BLaER1 treated with 17β-estradiol and CSF1 and Interleukin-3, amounts not matched to agents 10 nM and 100 nM (cell line): ENCODE data around the gene RPAP3.
"Not testable (repeated sequence)": the region's sequence is repeated elsewhere in the genome, so short reads cannot be mapped to it uniquely, and the experiment has no call there.

ENCODE experiments used
- H3K27ac ChIP-seq, 11 experiments: shearing (Covaris generic); formaldehyde crosslinking; 2 replicates each; pipeline ENCODE4 v1.8.1; 2022
- H3K27me3 ChIP-seq, 11 experiments: shearing (Covaris generic); formaldehyde crosslinking; 2 replicates each; pipeline ENCODE4 v1.8.1; 2022
- H3K36me3 ChIP-seq, 11 experiments: shearing (Covaris generic); formaldehyde crosslinking; 2 replicates each; pipeline ENCODE4 v1.8.1; 2022
- H3K4me1 ChIP-seq, 10 experiments: shearing (Covaris generic); formaldehyde crosslinking; 2 replicates each; pipeline ENCODE4 v1.8.1; 2022
- H3K4me2 ChIP-seq, 11 experiments: shearing (Covaris generic); formaldehyde crosslinking; 2 replicates each; pipeline ENCODE4 v1.8.1; 2022
- H3K4me3 ChIP-seq, 10 experiments: shearing (Covaris generic); formaldehyde crosslinking; 2 replicates each; pipeline ENCODE4 v1.8.1; 2022
- H3K9ac ChIP-seq, 11 experiments: shearing (Covaris generic); formaldehyde crosslinking; 2 replicates each; pipeline ENCODE4 v1.8.1; 2022
- H3K9me3 ChIP-seq, 11 experiments: shearing (Covaris generic); formaldehyde crosslinking; replicated peaks in 1 of 11; 2 replicates each; pipeline ENCODE4 v1.8.1; 2022
- H4K20me1 ChIP-seq, 11 experiments: shearing (Covaris generic); formaldehyde crosslinking; 2 replicates each; pipeline ENCODE4 v1.8.1; 2022
- Cebpa-rat ChIP-seq, 11 experiments: shearing (Covaris generic); IDR thresholded peaks; 2 replicates each; pipeline ENCODE4 v1.8.1; 2022

Gene RPAP3

GRCh38 chr12:47636908-47637780 is 68.7 kb downstream of the RPAP3 start:
- Histone ChIP-seq H3K9me3 (peaks cover 62 to 78% (median 73%) of the 10 kb centered on the region in 11 experiments), H3K27me3 (no peaks in the 10 kb centered on the region), H3K4me3 (no peak overlapping the region), H3K9ac (no peak overlapping the region), H3K4me2 (no peak overlapping the region), H3K27ac (no peak overlapping the region), H3K4me1 (no peaks in the 10 kb centered on the region), H3K36me3 (peaks cover 22 to 64% (median 41%) of the 10 kb centered on the region in 11 experiments; a peak in 19 of 22 replicates), H4K20me1 (no peaks in the 10 kb centered on the region)
- no peak for TF ChIP-seq Cebpa-rat (IDR thresholded peaks at IDR 0.05)

DNA sequence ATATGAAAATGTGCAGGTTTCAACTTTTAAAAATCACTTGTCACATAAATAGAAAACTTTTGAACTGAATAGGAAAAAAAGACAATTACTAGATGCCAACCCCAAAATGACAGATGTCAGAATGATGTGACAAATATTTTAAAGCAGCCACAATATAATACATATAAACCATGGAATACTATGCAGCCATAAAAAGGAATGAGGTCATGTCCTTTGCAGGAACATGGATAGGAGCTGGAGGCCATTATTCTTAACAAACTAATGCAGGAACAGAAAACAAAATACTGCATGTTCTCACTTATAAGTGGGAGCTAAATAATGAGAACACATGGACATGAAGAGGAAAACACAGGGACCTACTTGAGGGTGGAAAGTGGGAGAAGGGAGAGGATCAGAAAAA is 70.1 kb downstream of the RPAP3 start:
- not testable (repeated sequence) for H3K9ac ChIP-seq, H3K4me3 ChIP-seq, H3K27ac ChIP-seq, H4K20me1 ChIP-seq, H3K27me3 ChIP-seq, H3K4me1 ChIP-seq, H3K4me2 ChIP-seq
- H3K9me3 ChIP-seq, result peaks cover 57 to 74% (median 64%) of the 10 kb centered on the region in 11 experiments
- H3K36me3 ChIP-seq, result peaks cover 22 to 68% (median 43%) of the 10 kb centered on the region in 11 experiments; a peak in 19 of 22 replicates

DNA sequence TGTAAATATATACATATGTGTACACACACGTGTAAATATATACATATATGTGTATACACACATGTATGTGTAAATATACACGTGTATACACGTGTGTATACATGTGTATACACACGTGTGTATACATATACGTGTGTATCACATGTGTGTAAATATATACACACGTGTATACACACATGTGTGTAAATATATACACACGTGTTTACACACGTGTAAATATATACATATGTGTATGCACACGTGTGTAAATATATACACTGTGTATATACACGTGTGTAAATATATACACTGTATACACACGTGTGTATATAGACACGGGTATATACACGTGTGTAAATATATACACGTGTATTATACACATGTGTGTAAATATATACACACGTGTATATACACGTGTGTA is 71.7 kb downstream of the RPAP3 start:
- Histone ChIP-seq H3K9me3 (peaks cover 44 to 68% (median 49%) of the 10 kb centered on the region in 11 experiments), H3K9ac (no peak overlapping the region), H3K4me2 (no peak overlapping the region), H3K27ac (no peak overlapping the region), H4K20me1 (no peaks in the 10 kb centered on the region), H3K27me3 (no peaks in the 10 kb centered on the region), H3K4me3 (no peak overlapping the region), H3K4me1 (no peaks in the 10 kb centered on the region), H3K36me3 (peaks cover 20 to 64% (median 37%) of the 10 kb centered on the region in 11 experiments; a peak in 19 of 22 replicates)
- TF ChIP-seq Cebpa-rat (IDR thresholded peaks at IDR 0.05), result no peak

DNA sequence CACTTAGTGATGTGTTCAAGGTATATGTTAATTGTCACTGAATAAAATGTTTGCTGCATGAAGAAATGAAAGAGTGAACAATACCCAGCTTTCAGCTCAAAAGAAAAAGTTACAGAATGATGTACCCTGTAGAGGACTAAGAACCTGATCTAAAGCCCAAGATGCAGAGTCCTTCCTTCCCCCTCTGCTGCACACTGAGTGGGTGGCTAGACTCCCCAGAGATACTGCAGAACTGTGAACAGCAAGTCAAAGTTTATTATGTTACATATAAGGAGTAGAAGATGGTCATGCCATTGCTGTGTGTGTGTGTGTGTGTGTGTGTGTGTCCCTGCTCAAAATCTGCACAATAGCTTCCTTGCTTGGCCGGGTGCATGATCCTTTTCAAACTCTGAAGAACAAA is 83.9 kb downstream of the RPAP3 start:
- Histone ChIP-seq H3K9ac (no peak overlapping the region), H3K36me3 (peaks cover 11 to 41% (median 22%) of the 10 kb centered on the region in 11 experiments; a peak in 17 of 22 replicates), H4K20me1 (no peaks in the 10 kb centered on the region), H3K27ac (no peak overlapping the region), H3K27me3 (no peaks in the 10 kb centered on the region), H3K4me3 (no peak overlapping the region), H3K9me3 (peaks cover 4 to 39% (median 23%) of the 10 kb centered on the region in 11 experiments; a peak in 19 of 22 replicates), H3K4me1 (peaks cover 7 to 38% (median 10%) of the 10 kb centered on the region in 10 experiments; a peak in 19 of 20 replicates), H3K4me2 (peak overlapping the region; percentile 2 to 67 (median 27); a peak in 14 of 22 replicates)
- no peak for TF ChIP-seq Cebpa-rat (IDR thresholded peaks at IDR 0.05)

DNA sequence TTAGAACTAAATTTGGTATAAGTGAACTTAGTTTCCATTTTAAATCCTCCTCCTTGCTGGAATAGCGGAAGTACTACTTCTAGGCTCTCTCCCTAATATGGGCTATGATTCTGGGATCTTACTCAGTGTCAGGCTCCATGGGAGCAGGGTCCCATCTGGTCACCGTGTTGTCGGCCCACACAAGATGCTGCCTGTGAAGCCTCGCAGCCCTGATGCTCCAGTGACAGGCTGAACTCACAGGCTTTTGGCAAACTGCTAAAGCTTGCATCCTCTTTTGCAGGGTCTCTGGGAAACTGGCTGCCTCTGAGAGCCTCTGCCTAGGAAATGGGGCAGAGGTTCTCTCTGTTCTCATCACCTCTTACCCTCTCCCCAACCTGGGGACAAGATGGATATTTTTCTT is 88.4 kb downstream of the RPAP3 start:
- Histone ChIP-seq H3K9ac (no peak overlapping the region), H3K9me3 (peaks cover 22 to 40% (median 27%) of the 10 kb centered on the region in 11 experiments), H3K27ac (no peak overlapping the region), H3K36me3 (peaks cover 4 to 39% (median 27%) of the 10 kb centered on the region in 11 experiments; a peak in 18 of 22 replicates), H3K4me1 (peaks cover 7 to 43% (median 7%) of the 10 kb centered on the region in 10 experiments; a peak in 19 of 20 replicates), H4K20me1 (no peaks in the 10 kb centered on the region), H3K4me3 (no peak overlapping the region), H3K27me3 (no peaks in the 10 kb centered on the region), H3K4me2 (no peak overlapping the region)
- no peak for TF ChIP-seq Cebpa-rat (IDR thresholded peaks at IDR 0.05)

GRCh38 chr12:47616440-47616839 is 89.4 kb downstream of the RPAP3 start:
- Histone ChIP-seq H3K9me3 (peaks cover 30 to 50% (median 36%) of the 10 kb centered on the region in 11 experiments), H3K4me2 (peak overlapping the region in 1 of 11 experiments; percentile 8; a peak in 1 of 22 replicates), H3K9ac (no peak overlapping the region), H3K4me1 (peaks cover 0 to 33% (median 0%) of the 10 kb centered on the region in 10 experiments; a peak in 7 of 20 replicates), H3K4me3 (no peak overlapping the region), H3K36me3 (peaks cover 4 to 45% (median 30%) of the 10 kb centered on the region in 11 experiments; a peak in 18 of 22 replicates), H3K27me3 (no peaks in the 10 kb centered on the region), H3K27ac (no peak overlapping the region), H4K20me1 (no peaks in the 10 kb centered on the region)
- peak in 1 of 11 experiments; percentile 10; a peak in 1 of 22 replicates for TF ChIP-seq Cebpa-rat (IDR thresholded peaks at IDR 0.05)

DNA sequence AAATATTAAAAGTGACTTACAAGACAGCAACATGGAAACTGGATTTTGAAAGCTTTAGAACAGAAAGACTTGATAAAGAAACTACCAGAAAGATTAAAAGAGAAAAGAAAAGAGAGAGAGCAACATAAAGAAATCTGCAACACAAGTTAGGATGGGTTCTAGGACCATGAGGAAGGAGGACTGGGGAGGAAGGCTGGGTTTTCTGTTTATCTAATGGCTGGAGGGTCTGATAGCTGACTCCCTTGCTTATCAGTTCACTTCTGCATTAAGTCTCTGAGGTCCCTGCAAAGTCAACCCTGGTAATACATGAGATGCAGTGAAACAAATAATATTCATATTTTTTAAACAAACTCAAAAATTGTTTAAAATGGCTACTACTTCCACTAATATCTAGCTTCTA is 90.1 kb downstream of the RPAP3 start:
- Histone ChIP-seq H3K36me3 (peaks cover 4 to 46% (median 29%) of the 10 kb centered on the region in 11 experiments; a peak in 18 of 22 replicates), H3K27me3 (no peaks in the 10 kb centered on the region), H3K4me1 (peaks cover 0 to 32% (median 0%) of the 10 kb centered on the region in 10 experiments; a peak in 7 of 20 replicates), H3K9me3 (peaks cover 35 to 57% (median 41%) of the 10 kb centered on the region in 11 experiments), H3K9ac (no peak overlapping the region), H3K27ac (no peak overlapping the region), H3K4me2 (0 out of 22 replicates have a peak overlapping the region, but pooled peaks of 1 of the 11 experiments have one; percentile 8), H3K4me3 (no peak overlapping the region), H4K20me1 (no peaks in the 10 kb centered on the region)
- no peak for TF ChIP-seq Cebpa-rat (IDR thresholded peaks at IDR 0.05)

DNA sequence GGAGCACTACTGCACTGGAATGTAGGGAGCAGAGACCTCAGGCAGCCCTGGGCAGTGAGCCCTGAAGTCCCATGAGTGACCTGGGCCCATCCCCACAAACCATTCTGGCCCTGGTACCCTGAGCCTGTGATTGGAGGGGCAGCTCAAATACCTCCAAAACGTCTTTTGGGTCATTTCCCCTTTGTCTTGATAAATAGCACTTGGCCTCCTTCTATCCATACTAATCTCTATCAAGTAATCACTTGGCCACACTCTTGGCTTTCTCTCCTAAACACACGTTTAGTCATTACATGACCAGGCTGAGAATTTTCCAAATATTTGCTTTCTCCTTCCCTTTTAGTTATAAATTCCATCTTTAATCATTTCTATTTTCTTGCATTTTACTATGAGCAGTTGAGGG is 91.3 kb downstream of the RPAP3 start:
- peaks cover 35 to 57% (median 44%) of the 10 kb centered on the region in 11 experiments for H3K9me3 ChIP-seq
- TF ChIP-seq Cebpa-rat (IDR thresholded peaks at IDR 0.05), result no peak

DNA sequence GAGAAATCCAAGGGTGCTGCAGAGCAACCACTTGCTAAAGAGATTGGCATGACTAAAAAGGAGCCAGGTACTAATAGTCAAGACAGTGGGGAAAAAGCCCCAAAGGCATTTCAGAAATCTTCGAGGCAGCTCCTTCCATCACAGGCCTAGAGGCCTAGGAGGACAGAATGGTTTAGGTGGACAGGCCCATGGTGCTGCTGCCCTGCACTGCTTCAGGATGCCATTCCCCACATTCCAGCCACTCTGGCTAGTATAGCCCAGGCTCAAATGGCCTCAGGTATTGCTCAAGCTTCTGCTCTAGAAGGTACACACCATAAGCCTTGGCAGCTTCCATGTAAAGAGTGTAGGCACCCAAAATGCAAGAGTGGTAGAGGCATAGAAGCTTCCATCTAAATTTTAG is 92.9 kb downstream of the RPAP3 start:
- Histone ChIP-seq H4K20me1 (no peaks in the 10 kb centered on the region), H3K27me3 (no peaks in the 10 kb centered on the region), H3K4me1 (peaks cover 0 to 45% (median 0%) of the 10 kb centered on the region in 10 experiments; a peak in 9 of 20 replicates), H3K4me2 (no peak overlapping the region), H3K4me3 (peak overlapping the region in 3 of 10 experiments; percentile 13 to 29 (median 18); a peak in 1 of 20 replicates), H3K36me3 (peaks cover 0 to 36% (median 20%) of the 10 kb centered on the region in 11 experiments; a peak in 18 of 22 replicates), H3K9ac (no peak overlapping the region), H3K27ac (no peak overlapping the region), H3K9me3 (peaks cover 35 to 71% (median 53%) of the 10 kb centered on the region in 11 experiments)
- TF ChIP-seq Cebpa-rat (IDR thresholded peaks at IDR 0.05), result no peak

More for the DNA sequence above, 91.3 kb downstream of the RPAP3 start:
- peaks cover 4 to 45% (median 24%) of the 10 kb centered on the region in 11 experiments; a peak in 18 of 22 replicates for H3K36me3 ChIP-seq
- H3K9ac ChIP-seq, result no peak overlapping the region
- no peak overlapping the region for H3K4me3 ChIP-seq
- peaks cover 0 to 32% (median 0%) of the 10 kb centered on the region in 10 experiments; a peak in 7 of 20 replicates for H3K4me1 ChIP-seq
- H3K27me3 ChIP-seq, result no peaks in the 10 kb centered on the region
- H3K27ac ChIP-seq, result no peak overlapping the region
- H3K4me2 ChIP-seq, result no peak overlapping the region; a peak in 1 of 22 replicates
- no peaks in the 10 kb centered on the region for H4K20me1 ChIP-seq
